GM19193 (cell line): ENCODE results near the gene STX8.

ENCODE experiments used
- POLR2A ChIP-seq: IDR thresholded peaks from 4 replicates; pipeline ENCODE4 v1.6.1; 2011; ENCODE audit not compliant: insufficient read depth, insufficient read length; ENCODE audit errors: extremely low read depth

The STX8 gene

GRCh38 chr17:9519583-9520272 is 55.9 kb downstream of the STX8 start:
- no peak for TF ChIP-seq POLR2A

GRCh38 chr17:9517396-9517795 is 58.2 kb downstream of the STX8 start:
- no peak for TF ChIP-seq POLR2A

- TF ChIP-seq POLR2A, result no peak
Observed at GRCh38 chr17:9513266-9513665, 62.4 kb downstream of the STX8 start.

DNA sequence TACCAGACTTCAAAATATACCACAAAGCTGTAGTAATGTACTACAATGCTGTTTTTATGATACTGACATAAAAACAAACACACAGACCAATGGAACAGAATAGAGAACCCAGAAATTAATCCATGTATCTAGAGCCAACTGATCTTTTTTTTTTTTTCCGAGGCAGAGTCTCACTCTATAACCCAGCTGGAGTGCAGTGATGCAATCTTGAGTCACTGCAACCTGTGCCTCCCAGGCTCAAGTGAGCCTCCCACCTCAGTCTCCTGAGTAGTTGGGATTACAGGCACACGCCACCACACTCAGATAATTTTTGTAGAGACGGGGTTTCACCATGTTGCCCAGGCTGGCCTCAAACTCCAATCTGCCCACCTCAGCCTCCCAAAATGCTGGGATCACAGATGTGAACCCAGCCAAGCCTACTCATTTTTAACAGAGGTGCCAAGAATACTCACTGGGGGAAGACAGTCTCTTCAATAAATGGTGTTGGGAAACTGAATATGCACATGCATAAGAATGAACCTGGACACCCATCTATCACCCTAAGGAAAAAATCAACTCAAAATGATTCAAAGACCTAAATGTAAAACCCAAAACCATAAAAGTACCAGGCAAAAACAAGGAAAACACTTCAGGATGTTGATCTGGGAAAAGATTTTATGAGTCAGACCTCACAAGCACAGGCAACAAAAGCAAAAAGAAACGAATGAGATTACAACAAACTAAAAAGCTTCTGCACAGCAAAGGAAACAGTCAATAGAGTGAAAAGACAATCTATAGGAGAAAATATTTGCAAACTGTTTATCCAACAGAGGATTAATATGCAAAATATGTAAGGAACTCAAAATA is 63.1 kb downstream of the STX8 start:
- no peak for TF ChIP-seq POLR2A

- TF ChIP-seq POLR2A, result no peak
Observed at GRCh38 chr17:9509236-9509816, 66.3 kb downstream of the STX8 start.

- TF ChIP-seq POLR2A, result no peak
Observed at GRCh38 chr17:9499041-9499440, 76.6 kb downstream of the STX8 start.

- TF ChIP-seq POLR2A, result no peak
Observed at GRCh38 chr17:9498490-9498889, 77.1 kb downstream of the STX8 start.

- no peak for TF ChIP-seq POLR2A
Observed at GRCh38 chr17:9488556-9488955, 87.1 kb downstream of the STX8 start.

DNA sequence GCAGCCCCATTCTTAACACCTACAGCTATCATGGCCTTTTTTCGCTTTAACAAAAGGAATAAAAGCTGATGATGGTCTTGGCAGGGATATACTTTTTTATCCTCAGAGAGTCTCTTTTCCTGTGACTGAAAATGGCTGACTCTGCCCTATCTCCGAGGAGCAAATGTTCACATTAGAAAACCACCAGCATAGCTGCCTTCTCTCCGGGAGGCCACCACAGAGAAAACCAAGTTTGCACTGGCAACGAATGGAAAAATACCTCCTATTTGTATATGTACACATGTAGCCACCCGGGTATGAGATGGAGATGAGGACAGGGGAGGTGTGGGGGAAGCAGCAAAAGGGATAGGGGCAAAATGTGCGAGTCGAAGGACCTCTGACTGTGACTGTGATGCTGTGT is 88.2 kb downstream of the STX8 start:
- TF ChIP-seq POLR2A, result no peak

- TF ChIP-seq POLR2A, result no peak
Observed at GRCh38 chr17:9484789-9485188, 90.8 kb downstream of the STX8 start.

DNA sequence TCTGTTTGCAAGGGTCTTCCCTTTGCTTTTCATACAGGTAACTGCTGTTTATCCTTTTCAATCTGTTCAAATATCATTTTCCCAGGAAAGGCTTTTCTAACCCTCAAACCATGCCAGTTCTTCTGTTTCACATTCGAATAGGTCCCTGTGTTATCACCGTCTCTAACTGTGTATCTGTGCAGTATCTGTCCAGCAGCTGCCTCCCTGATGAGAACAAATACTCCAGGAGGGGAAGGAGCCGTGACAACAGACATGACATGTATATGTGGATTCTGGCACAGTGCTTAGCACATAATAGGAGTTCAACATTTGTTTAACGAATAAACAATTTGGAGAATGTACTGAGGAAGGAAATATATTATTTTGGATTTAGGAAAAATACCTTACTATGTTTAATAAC is 95.7 kb downstream of the STX8 start:
- no peak for TF ChIP-seq POLR2A

GRCh38 chr17:9478889-9479288 is 96.7 kb downstream of the STX8 start:
- no peak for TF ChIP-seq POLR2A

DNA sequence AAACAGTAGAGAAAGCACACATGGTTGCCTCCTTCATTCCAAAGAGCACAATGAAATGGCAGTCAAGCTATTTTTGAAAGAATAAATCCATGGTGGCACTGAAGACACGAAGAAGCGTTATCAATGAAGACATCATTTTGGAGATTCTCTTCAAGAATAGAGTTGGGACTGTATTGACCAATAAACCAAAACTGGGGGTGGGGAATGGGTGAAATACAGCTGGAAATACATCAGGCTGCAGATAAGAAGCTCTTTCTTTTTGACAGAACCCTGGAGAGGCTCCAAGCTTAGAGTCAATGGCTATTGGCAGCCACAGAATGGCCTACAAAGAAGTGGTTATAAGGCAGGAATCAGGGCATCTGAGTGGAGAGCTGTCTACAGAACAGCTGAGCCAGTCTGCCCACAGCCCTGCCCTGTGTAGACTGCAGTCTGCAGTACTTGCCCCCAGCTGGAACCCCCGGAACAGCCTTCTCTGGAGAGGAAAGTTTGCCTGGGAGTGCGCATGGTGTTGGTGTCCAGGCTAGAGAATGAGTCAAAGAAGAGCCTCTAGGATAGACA is 100.4 kb downstream of the STX8 start:
- no peak for TF ChIP-seq POLR2A

DNA sequence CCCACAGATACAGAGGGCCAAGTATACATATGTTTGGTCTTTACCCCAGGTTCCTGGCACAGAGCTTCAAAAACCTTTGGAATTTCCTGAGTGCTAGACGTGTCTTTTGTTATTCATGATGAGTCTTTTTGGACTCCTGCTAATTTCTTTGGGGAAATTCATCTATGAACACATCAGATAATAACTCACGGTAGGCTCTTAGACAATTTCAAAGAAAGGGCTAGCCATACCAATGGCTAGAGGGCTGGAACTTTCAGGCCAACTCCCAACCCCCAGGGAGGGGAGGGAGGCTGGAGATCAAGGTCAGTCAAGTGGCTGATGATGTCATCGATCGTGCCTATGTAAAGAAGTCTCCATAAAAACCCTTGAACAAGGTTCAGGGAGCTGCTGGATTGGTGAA is 101.9 kb downstream of the STX8 start:
- TF ChIP-seq POLR2A, result no peak

GRCh38 chr17:9472541-9472940 is 103.1 kb downstream of the STX8 start:
- TF ChIP-seq POLR2A, result no peak
